Activated CD8-positive, alpha-beta memory T cell treated with anti-CD3 and anti-CD28 coated beads for 48 hours (primary cell): ENCODE measurements around the gene DCLK2.

ENCODE experiments used
- DNase-seq, 3 experiments: peaks; one replicate each; pipeline ENCODE4 v3.0.0-alpha.2; 2020; ENCODE audit warnings: low read depth in 2 of 3, low spot score in 2 of 3

Gene DCLK2

DNA sequence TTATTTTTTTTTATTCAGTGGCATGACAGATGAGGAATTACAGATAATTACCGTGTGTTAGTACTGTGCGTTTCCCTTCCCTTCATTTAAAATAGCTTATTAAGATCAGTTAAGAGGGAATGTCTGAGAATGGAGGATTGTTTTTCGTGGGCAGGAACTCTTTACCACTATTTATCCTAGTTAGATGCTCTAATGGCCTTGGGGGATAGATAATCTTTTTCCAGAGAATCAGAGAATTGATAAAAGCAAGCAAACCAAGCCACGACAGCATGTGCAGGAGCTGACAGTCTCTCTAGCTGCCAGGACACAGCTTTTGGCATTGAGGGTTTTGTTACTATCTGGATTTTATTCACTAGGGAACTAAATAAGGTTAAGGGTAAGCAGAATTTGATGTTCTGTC, 128.7 kb downstream of the DCLK2 start:
- no peak for DNase-seq

DNA sequence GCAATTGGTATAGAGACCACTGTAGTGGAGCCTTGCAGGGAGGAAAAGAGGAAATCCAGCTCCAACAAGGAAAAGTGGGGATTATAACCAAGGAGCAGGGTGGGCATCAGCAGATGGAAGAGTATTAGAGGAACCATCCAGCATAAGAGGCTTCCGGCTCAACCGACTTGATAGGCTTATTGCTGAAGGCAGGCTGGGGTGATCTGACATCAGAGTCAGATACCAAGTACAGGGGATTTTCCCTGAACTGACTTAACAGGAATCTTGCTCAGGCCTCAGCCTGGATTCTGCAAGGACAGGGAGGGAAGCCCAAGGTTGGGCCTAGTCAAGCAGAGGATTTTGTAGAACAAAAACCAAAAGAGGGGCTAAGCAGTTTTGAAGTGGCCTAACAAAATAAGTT, 129.6 kb downstream of the DCLK2 start:
- DNase-seq = no peak

DNA sequence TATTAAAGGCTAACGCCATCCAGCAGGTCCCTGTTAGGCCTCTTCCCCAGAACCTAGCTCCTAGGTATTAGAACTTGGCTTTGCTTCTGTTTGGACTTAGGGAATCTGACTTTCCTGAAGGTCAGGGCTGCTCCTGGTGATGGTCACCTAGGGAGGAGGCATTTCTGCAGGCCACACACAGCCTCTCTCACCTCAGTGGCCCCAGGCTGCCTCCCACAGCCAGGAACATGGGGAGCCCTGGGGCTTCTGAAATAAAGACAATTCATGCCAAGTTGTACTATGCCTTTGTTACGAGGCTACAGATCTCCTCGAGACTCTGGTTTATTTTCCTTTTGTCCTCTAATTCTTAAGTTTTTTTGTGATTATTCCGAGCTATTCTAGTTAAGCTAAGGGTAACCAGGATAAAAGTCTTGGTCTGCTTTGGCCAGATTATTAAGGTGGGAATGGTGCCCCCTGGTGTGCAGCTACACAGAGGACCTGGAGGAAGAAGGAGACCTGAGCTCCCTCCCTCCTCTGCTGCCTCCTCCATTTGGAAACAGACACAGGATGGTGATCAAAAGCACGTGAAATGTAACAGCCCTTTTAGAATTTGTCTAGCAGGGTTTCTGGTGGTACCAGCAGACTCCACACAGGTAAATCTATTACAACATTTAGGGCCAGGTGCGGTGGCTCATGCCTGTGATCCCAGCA, 131.0 kb downstream of the DCLK2 start:
- DNase-seq = no peak

DNA sequence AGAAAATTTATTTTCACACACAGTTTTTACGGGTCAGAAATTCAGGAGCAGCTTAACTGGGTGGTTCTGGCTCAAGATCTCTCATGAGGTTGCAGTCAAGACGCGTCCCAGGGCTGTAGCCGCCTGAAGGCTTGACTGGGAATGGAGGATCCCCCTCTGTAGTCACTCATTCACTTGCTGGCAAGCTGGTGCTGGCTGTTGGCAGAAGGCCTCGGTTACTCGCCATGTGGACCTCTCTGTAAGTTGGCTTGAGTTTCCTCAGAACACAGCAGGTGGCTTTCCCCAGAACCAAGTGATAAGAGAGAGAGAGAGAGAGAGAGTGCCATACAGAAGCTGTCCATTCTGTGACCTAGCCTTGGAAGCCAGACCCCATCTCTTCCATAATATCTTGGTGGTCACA, 132.8 kb downstream of the DCLK2 start:
- DNase-seq = no peak

DNA sequence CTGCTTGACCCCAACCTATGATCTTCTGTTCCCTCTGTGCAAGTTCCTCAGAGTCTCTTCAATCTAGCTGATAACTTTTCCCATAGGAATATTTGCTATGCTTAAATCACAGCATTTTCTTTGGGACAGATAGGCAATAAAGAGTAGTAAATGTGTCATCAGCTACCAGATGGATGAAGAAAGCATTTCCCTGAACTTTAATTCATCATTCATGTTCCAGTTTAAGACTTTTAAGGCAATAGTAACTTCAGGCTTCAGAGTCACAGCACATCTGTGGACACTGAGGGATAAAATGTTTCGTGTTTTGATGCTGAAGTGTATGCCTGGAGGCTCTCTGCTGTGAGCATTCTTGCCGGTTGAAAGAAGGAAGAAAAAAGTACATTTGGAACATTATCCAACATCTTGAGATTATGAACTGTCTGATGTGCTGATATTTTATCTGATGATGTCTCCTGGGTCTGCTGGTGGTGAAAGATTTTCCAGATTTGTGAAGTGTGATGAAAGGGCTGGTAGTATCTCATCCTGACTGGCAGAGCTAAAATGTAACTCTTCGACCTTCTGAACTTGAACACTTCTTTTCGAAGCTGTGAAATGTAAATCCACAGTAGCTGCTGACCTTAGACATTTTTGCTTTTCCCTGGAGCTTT, 133.7 kb downstream of the DCLK2 start:
- DNase-seq = no peak

GRCh38 chr4:150212485-150212884, 134.2 kb downstream of the DCLK2 start:
- no peak for DNase-seq

- DNase-seq = no peak
Observed at GRCh38 chr4:150212927-150213326, 134.7 kb downstream of the DCLK2 start.

DNA sequence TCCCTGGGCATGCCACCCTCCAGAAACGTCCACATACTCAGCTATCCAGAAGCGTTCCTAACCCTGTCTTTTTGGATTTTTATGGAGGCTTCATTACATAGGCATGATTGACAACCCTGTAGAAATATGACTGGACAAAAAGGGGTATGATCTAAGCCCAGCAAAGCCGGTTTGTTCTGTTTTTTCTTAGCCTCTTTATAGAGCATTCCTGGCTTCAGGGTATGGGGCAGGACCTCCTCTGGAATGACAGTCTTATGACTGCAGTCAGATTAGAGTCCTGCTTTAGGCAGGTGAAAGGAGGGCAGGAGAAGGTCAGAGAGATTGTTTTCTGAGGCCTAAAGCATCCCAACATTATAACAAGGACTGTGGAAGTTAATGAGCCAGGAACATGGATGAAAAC, 137.4 kb downstream of the DCLK2 start:
- no peak for DNase-seq

GRCh38 chr4:150216726-150217125, 138.5 kb downstream of the DCLK2 start:
- DNase-seq = no peak

DNA sequence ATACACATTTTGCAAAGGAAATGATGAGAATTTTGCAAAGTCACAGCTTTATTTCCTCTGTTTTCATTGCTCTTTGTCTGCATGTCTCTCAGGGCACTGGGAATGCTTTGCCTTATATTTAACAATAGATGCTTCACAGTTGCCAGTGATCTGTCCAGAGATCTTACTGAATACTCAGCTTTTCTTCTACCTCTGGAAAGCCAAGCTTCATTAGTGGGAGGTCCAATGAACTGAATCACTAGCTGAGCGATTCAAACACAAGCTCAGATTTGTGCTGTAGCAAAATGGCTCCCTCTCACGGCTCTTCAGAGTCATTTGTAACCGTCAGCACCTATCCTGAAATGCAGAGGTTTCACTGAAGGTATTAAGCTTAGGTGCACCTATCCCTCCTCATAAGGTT, 138.9 kb downstream of the DCLK2 start:
- DNase-seq = no peak

- DNase-seq = no peak
Observed at GRCh38 chr4:150217808-150218207, 139.6 kb downstream of the DCLK2 start.

DNA sequence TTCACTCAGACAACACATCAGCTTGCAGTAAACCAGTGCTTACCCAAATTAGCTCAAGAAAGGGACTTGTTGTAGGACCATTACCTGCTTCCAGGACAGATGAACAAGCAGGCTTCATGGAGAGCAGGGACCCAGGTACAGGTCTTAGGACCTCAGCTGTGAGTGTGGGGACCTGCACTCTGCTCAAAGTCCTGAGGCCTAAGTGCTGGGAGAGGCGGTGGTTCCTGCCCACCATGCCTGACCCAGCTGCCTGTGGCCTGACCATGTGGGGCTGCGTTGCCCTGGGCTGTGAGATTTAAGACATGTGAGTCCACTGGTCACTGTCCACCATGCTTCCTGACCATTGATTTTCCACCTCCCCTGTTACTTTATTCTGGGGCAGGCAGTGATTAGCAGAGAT, 140.2 kb downstream of the DCLK2 start:
- no peak for DNase-seq

- DNase-seq = no peak
Observed at GRCh38 chr4:150219841-150220240, 141.6 kb downstream of the DCLK2 start.

- no peak for DNase-seq
Observed at GRCh38 chr4:150224896-150225591, 146.8 kb downstream of the DCLK2 start.

GRCh38 chr4:150229520-150229919, 151.3 kb downstream of the DCLK2 start:
- DNase-seq = no peak

DNA sequence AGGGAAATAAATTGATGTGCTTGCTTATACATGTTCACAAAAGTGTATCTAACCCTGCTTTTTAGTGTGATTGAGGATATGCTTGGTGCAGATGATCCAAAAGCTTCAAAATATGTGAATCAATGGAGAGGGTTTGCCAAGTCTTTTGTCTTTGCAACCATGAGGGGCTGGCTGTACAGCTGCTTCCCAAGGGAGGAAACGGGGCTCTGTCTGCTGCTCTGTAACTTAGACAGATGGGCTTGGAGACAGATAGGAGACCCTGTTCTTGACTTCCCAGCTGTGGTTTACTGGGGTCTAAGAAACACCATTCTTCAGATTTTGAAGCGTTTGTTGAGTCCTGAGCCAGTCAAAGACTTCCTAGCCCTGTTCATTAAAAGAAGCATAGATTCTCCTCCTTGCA, 152.3 kb downstream of the DCLK2 start:
- no peak for DNase-seq

DNA sequence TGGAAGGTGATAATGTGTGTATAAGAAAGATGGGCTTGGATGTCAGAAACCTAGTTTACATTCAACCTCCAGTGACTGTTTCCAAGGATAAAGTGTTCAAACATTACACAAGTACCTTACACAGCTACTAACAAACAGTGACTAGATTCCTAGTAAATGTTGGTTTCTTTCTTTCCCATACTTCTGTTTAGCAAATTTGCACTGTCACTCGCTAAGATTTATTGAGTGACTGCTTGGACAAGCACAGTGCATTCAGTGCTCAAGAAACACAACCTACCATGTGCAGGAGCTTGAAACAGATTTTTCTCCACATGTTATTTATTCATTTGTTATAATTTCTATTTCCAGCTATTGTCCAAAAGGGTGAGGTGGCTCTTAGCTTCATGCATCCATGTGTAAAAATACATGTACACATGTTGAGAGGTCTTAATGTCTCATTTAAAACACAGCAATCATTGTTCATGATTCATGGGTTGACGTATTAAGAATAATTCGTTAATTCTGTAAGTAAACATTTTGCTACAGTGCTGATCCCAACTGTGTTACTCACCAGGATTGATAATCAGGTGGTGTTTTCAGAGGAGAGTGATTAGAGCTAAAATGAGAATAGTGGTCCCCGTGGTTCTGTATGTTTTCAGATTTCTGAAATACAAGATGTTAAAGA, 153.0 kb downstream of the DCLK2 start:
- DNase-seq = no peak

- no peak for DNase-seq
Observed at GRCh38 chr4:150232029-150232428, 153.8 kb downstream of the DCLK2 start.

DNA sequence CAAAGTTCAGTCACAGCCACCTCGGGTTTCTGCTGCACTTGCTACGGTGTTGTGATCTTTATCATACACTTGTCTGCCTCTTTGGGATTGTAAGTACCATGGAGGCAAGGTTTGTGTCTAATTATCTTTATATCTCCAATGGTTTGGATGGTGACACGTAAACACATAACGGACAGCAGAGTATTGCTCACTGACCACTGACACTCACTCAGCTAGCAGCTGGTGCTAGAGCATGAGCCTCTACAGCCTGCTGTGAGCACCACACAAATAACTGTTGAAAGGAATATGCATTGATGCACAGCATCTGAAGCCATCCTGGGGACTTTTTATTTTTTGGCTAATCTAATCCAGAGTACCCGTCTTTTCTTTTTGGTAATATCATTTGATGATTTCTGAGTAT, 156.0 kb downstream of the DCLK2 start:
- DNase-seq = no peak

GRCh38 chr4:150235317-150235716, 157.1 kb downstream of the DCLK2 start:
- no peak for DNase-seq

GRCh38 chr4:150235808-150236271, 157.6 kb downstream of the DCLK2 start:
- DNase-seq = no peak

GRCh38 chr4:150236626-150237025, 158.4 kb downstream of the DCLK2 start:
- no peak for DNase-seq
